GM23248 (cell line): ENCODE data around the gene CPNE4.

Experiments
- EZH2 ChIP-seq: fragments of 200-600 bp; sonication (generic); IDR thresholded peaks from 2 replicates; pipeline ENCODE4 v1.6.1; 2018; ENCODE audit warnings: antibody characterized with exemption, mild to moderate bottlenecking; ENCODE audit not compliant: insufficient read depth, poor library complexity, severe bottlenecking
- EZH2phosphoT487 ChIP-seq: fragments of 200-600 bp; sonication (generic); IDR thresholded peaks from 2 replicates; pipeline ENCODE4 v1.6.1; 2018; ENCODE audit warnings: antibody characterized with exemption, moderate library complexity, mild to moderate bottlenecking, low read depth; ENCODE audit not compliant: insufficient read depth

GRCh38 chr3:131731709-131732108, 303.1 kb downstream of the CPNE4 start:
- TF ChIP-seq EZH2 (no peak), EZH2phosphoT487 (no peak)
